ENCODE data around the gene PXDN. TPM values are rescaled to one million over a fixed set of nuclear protein-coding genes. Genes with fewer than 3 reads are reported as not detected.

PXDN gene
- total and polyA plus RNA-seq, 9 of the 15 experiments (the other 6 are each of a cell fraction or from before 2014, with no cell fraction given): 0.49 TPM; not detected in 8

- TF ChIP-seq, protein P1, sequence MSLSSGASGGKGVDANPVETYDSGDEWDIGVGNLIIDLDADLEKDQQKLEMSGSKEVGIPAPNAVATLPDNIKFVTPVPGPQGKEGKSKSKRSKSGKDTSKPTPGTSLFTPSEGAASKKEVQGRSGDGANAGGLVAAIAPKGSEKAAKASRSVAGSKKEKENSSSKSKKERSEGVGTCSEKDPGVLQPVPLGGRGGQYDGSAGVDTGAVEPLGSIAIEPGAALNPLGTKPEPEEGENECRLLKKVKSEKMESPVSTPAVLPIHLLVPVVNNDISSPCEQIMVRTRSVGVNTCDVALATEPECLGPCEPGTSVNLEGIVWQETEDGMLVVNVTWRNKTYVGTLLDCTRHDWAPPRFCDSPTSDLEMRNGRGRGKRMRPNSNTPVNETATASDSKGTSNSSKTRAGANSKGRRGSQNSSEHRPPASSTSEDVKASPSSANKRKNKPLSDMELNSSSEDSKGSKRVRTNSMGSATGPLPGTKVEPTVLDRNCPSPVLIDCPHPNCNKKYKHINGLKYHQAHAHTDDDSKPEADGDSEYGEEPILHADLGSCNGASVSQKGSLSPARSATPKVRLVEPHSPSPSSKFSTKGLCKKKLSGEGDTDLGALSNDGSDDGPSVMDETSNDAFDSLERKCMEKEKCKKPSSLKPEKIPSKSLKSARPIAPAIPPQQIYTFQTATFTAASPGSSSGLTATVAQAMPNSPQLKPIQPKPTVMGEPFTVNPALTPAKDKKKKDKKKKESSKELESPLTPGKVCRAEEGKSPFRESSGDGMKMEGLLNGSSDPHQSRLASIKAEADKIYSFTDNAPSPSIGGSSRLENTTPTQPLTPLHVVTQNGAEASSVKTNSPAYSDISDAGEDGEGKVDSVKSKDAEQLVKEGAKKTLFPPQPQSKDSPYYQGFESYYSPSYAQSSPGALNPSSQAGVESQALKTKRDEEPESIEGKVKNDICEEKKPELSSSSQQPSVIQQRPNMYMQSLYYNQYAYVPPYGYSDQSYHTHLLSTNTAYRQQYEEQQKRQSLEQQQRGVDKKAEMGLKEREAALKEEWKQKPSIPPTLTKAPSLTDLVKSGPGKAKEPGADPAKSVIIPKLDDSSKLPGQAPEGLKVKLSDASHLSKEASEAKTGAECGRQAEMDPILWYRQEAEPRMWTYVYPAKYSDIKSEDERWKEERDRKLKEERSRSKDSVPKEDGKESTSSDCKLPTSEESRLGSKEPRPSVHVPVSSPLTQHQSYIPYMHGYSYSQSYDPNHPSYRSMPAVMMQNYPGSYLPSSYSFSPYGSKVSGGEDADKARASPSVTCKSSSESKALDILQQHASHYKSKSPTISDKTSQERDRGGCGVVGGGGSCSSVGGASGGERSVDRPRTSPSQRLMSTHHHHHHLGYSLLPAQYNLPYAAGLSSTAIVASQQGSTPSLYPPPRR (CRISPR knock-in tag; IDR thresholded peaks at IDR 0.05; ENCODE audit: borderline replicate concordance): no peak
- TF ChIP-seq ZKSCAN8 (CRISPR knock-in tag; IDR thresholded peaks at IDR 0.05) (no peak), ZNF717 (CRISPR knock-in tag; IDR thresholded peaks at IDR 0.05) (no peak), ZNF639 (CRISPR knock-in tag; conservative IDR thresholded peaks at IDR 0.05 in 1 of 2, IDR thresholded peaks at IDR 0.05 in 1 of 2) (no peak)
- TF ChIP-seq, protein P2, sequence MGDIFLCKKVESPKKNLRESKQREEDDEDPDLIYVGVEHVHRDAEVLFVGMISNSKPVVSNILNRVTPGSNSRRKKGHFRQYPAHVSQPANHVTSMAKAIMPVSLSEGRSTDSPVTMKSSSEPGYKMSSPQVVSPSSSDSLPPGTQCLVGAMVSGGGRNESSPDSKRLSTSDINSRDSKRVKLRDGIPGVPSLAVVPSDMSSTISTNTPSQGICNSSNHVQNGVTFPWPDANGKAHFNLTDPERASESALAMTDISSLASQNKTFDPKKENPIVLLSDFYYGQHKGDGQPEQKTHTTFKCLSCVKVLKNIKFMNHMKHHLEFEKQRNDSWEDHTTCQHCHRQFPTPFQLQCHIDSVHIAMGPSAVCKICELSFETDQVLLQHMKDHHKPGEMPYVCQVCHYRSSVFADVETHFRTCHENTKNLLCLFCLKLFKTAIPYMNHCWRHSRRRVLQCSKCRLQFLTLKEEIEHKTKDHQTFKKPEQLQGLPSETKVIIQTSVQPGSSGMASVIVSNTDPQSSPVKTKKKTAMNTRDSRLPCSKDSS (IDR thresholded peaks at IDR 0.05; ENCODE audit: low read depth, partially characterized antibody): no peak
- TF ChIP-seq, protein P3, sequence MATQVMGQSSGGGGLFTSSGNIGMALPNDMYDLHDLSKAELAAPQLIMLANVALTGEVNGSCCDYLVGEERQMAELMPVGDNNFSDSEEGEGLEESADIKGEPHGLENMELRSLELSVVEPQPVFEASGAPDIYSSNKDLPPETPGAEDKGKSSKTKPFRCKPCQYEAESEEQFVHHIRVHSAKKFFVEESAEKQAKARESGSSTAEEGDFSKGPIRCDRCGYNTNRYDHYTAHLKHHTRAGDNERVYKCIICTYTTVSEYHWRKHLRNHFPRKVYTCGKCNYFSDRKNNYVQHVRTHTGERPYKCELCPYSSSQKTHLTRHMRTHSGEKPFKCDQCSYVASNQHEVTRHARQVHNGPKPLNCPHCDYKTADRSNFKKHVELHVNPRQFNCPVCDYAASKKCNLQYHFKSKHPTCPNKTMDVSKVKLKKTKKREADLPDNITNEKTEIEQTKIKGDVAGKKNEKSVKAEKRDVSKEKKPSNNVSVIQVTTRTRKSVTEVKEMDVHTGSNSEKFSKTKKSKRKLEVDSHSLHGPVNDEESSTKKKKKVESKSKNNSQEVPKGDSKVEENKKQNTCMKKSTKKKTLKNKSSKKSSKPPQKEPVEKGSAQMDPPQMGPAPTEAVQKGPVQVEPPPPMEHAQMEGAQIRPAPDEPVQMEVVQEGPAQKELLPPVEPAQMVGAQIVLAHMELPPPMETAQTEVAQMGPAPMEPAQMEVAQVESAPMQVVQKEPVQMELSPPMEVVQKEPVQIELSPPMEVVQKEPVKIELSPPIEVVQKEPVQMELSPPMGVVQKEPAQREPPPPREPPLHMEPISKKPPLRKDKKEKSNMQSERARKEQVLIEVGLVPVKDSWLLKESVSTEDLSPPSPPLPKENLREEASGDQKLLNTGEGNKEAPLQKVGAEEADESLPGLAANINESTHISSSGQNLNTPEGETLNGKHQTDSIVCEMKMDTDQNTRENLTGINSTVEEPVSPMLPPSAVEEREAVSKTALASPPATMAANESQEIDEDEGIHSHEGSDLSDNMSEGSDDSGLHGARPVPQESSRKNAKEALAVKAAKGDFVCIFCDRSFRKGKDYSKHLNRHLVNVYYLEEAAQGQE (IDR thresholded peaks at IDR 0.05; ENCODE audit: borderline replicate concordance): no peak
- TF ChIP-seq, protein P3 (CRISPR knock-in tag; IDR thresholded peaks at IDR 0.05; ENCODE audit: low read depth): no peak
Measured at GRCh38 chr2:1594373-1595171, 149.7 kb downstream of the PXDN start (continued).

Data from K562 (cell line).